SK-N-MC (cell line): Measurements from ENCODE around the gene CCDC187.
"Not testable (repeated sequence)": the region's sequence is repeated elsewhere in the genome, so short reads cannot be mapped to it uniquely, and the experiment has no call there.

Experiments
- DNase-seq: peaks from one replicate; pipeline ENCODE4 v3.0.0-alpha.2; 2011; ENCODE audit warnings: low read depth, low spot score
- H3K27ac ChIP-seq: fragments of 200-600 bp; sonication (generic); 2 replicates; pipeline ENCODE4 v1.5.1; 2016; ENCODE audit warnings: mixed run types
- H3K36me3 ChIP-seq: fragments of 200-600 bp; sonication (generic); 2 replicates; pipeline ENCODE4 v1.6.1; 2017; ENCODE audit warnings: antibody characterized with exemption, low read length, mixed read lengths; ENCODE audit not compliant: insufficient read depth
- H3K4me3 ChIP-seq: fragments of 200-600 bp; sonication (generic); 2 replicates; pipeline ENCODE4 v1.5.1; 2016
- H3K9ac ChIP-seq: fragments of 200-600 bp; sonication (generic); 2 replicates; pipeline ENCODE4 v1.8.0; 2017; ENCODE audit warnings: mixed run types, mixed read lengths; ENCODE audit not compliant: insufficient read length
- H3K9me3 ChIP-seq: fragments of 200-600 bp; sonication (generic); 2 replicates; pipeline ENCODE4 v1.6.1; 2017; ENCODE audit warnings: low read depth, mild to moderate bottlenecking, antibody characterized with exemption, low read length, moderate library complexity, mixed read lengths
- EZH2 ChIP-seq: fragments of 200-600 bp; sonication (generic); IDR thresholded peaks from one replicate; pipeline ENCODE4 v1.6.1; 2017; ENCODE audit warnings: antibody characterized with exemption
- FOXP2 ChIP-seq: optimal IDR thresholded peaks from 2 replicates; pipeline ENCODE3; 2011; ENCODE audit warnings: mild to moderate bottlenecking, moderate library complexity; ENCODE audit not compliant: insufficient read depth; ENCODE audit errors: extremely low read length, control extremely low read depth
- POLR2AphosphoS5 ChIP-seq: IDR thresholded peaks from 2 replicates; pipeline ENCODE4 v1.6.1; 2012; ENCODE audit warnings: mild to moderate bottlenecking, low read depth, low read length, borderline replicate concordance

The CCDC187 gene

GRCh38 chr9:136303825-136304416, at the start of gene CCDC187:
Gene CCDC187 (minus strand): TSS chr9:136304094. CDS start chr9:136303830, 264 bp downstream.
- Histone ChIP-seq H3K27ac (no peak within 1 kb of the TSS), H3K4me3 (no peak within 1 kb of the TSS), H3K9me3 (no peaks in the 10 kb centered on the region), H3K9ac (no peak within 1 kb of the TSS), H3K36me3 (no peaks in the 10 kb centered on the region)
- TF ChIP-seq FOXP2 (no peak), POLR2AphosphoS5 (no peak), EZH2 (no peak)
- no peak for DNase-seq

- H3K4me3 ChIP-seq, result no peak overlapping the region
- no peaks in the 10 kb centered on the region for H3K9me3 ChIP-seq
- TF ChIP-seq POLR2AphosphoS5 (no peak), FOXP2 (no peak), EZH2 (no peak)
- H3K36me3 ChIP-seq, result no peaks in the 10 kb centered on the region; the same call in 1 of the 2 replicates
- no peak overlapping the region for H3K27ac ChIP-seq
- H3K9ac ChIP-seq, result no peak overlapping the region
- no peak for DNase-seq
Observed at GRCh38 chr9:136353088-136353487, 49.2 kb upstream of the CCDC187 start.

- no peak for DNase-seq
- Histone ChIP-seq H3K27ac (no peak overlapping the region), H3K36me3 (no peaks in the 10 kb centered on the region; the same call in 1 of the 2 replicates), H3K9me3 (no peaks in the 10 kb centered on the region), H3K4me3 (no peak overlapping the region), H3K9ac (no peak overlapping the region)
- TF ChIP-seq FOXP2 (peak; percentile 49), POLR2AphosphoS5 (no peak)
Observed at GRCh38 chr9:136352682-136353081, 48.8 kb upstream of the CCDC187 start.

- not testable (repeated sequence) for H3K9me3 ChIP-seq, H3K9ac ChIP-seq, DNase-seq, H3K27ac ChIP-seq, H3K36me3 ChIP-seq, H3K4me3 ChIP-seq
- 0 out of 2 replicates have a peak, but pooled peaks have one; percentile 0 for TF ChIP-seq POLR2AphosphoS5
Observed at GRCh38 chr9:136351868-136352267, 48.0 kb upstream of the CCDC187 start.

- no peak for TF ChIP-seq FOXP2
- peak; percentile 10; the same call in 1 of the 2 replicates for TF ChIP-seq POLR2AphosphoS5
- no peaks in the 10 kb centered on the region for H3K9me3 ChIP-seq
- no peak overlapping the region for H3K9ac ChIP-seq
- H3K27ac ChIP-seq, result no peak overlapping the region
- no peak for DNase-seq
- H3K4me3 ChIP-seq, result no peak overlapping the region
- no peaks in the 10 kb centered on the region; the same call in 1 of the 2 replicates for H3K36me3 ChIP-seq
Observed at GRCh38 chr9:136351252-136351800, 47.4 kb upstream of the CCDC187 start.

GRCh38 chr9:136349546-136349945, 45.7 kb upstream of the CCDC187 start:
- Histone ChIP-seq H3K9me3 (no peaks in the 10 kb centered on the region), H3K4me3 (no peak overlapping the region), H3K27ac (no peak overlapping the region), H3K9ac (no peak overlapping the region), H3K36me3 (no peaks in the 10 kb centered on the region)
- TF ChIP-seq FOXP2 (no peak), POLR2AphosphoS5 (no peak), EZH2 (no peak)
- DNase-seq, result no peak

GRCh38 chr9:136348691-136349090, 44.8 kb upstream of the CCDC187 start:
- H3K36me3 ChIP-seq, result no peaks in the 10 kb centered on the region
- no peak overlapping the region for H3K27ac ChIP-seq
- TF ChIP-seq FOXP2 (no peak), POLR2AphosphoS5 (no peak), EZH2 (no peak)
- no peak overlapping the region for H3K4me3 ChIP-seq
- H3K9ac ChIP-seq, result no peak overlapping the region
- DNase-seq, result no peak
- no peaks in the 10 kb centered on the region for H3K9me3 ChIP-seq

GRCh38 chr9:136347472-136348256, 43.8 kb upstream of the CCDC187 start:
- no peak for DNase-seq
- Histone ChIP-seq H3K27ac (no peak overlapping the region), H3K36me3 (no peaks in the 10 kb centered on the region), H3K9ac (no peak overlapping the region), H3K4me3 (no peak overlapping the region), H3K9me3 (no peaks in the 10 kb centered on the region)
- TF ChIP-seq EZH2 (no peak), POLR2AphosphoS5 (no peak; the same call in 1 of the 2 replicates), FOXP2 (no peak)
